Kidney capillary endothelial cell (primary cell): Measurements from ENCODE around the gene SYK.
"Not testable (repeated sequence)": the region's sequence is repeated elsewhere in the genome, so short reads cannot be mapped to it uniquely, and the experiment has no call there.

Source experiments
- DNase-seq: peaks from one replicate; pipeline ENCODE4 v3.0.0-alpha.2; 2018; ENCODE audit warnings: low spot score

SYK gene

DNA sequence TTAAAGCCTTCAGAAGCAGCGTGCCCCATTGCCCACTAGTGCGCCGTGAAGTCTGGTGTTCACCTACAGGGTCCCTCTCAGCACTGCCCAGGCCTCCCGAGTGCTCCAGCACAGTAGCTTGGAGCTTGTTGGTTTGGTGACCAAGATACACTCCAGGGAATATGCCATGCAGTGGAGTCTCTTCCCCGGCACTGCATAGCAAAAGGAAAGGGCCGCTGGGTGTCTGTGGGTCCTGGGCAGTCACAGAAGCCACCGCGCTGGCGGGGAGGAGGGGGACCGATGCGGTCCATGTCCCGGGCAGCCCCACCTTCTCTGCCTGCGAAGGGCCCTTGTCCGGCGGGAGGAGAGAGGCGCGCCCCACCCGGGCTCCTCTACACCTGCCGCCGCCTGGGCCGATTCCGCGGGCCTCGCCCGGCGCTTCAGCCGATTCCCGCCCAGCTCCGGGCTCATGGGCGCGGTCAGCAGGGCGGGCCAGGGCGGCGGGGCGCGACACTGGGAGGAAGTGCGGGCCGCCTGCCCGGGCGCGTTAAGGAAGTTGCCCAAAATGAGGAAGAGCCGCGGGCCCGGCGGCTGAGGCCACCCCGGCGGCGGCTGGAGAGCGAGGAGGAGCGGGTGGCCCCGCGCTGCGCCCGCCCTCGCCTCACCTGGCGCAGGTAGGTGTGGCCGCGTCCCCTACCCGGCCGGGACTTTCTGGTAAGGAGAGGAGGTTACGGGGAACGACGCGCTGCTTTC lies at the start of gene SYK:
TSS of gene SYK (plus strand) at position 579 of the 732 bp plus-strand sequence. CDS start 42,080 bp downstream, outside the sequence.
- DNase-seq, result peak; percentile 18

DNA sequence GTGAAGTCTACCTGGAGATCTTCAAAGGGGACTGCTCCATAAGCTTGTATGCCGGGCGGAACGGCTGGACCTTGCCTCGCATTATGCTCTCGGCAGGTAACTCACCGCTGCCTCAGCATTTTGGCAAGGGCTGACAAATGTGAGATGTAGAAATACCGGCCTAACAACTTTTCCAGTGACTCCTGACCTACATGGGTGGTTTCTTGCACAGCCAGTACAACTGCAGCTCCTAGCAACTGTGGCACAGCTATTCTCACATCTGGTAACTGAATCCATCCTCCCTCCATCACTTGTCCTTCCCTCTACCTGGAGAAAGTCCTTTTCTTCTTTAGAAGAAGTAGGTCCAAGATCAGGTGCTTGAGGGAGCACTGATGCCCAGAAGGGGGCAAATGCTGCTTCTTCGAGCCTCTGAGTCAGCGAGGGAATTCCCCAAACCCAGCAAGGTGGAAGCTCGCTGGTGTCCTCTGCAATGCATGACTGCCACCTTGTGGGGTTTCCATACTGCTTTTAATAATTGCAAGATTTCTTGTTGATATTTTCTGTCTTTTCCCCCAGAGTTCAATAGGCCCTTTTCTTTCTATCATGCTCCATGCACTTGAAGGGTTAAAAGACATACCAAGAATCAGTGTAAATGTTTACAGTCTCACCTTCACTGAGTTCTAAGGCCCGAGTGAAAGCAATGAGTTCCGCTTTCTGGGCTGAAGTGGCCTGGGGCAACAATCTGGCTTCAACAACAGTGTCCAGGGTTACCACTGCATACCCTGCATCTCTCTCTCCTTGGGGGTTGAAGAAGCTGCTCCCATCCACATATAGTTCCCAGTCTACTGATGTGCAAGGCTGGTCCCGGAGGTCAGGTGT lies 45.9 kb upstream of the SYK start:
- DNase-seq, result peak; percentile 33

DNA sequence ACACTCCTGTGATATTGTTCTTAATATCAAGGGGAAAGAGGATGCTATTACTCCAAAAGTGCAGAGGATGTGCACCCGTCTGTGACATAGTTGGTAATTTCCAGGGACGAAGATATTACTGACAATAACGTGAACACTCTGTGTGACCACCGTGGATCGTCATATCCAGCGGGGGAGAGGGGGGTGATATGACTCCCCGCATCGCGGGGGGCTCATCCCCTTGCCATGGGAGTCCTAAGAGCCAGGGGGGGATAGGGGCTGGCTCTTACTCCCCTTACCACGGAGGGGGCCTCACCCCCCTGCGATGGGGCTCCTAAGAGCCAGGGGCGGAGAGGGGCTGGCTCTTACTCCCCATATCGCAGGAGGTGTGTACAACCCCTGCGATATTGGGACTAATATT lies 41.0 kb upstream of the SYK start:
- DNase-seq, result not testable (repeated sequence)

DNA sequence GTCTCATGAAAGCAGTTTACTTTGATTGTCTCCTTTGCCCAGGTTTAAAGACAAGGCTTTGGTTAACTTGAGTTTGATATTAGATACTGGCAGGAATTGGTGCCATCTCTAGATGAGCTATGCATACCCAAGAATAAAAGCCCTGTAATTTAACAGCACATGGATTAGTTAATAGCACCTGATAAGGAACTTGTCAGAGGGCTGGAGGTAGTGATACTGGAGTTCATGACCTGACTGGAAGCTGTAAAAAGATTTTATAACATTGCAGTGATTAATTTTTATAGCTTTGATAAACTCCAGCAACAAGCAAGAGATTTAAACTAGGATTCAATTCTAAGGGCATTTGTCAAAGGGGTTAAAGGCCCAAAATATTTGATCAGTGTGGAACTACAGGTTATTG lies 34.9 kb upstream of the SYK start:
- DNase-seq, result no peak

DNA sequence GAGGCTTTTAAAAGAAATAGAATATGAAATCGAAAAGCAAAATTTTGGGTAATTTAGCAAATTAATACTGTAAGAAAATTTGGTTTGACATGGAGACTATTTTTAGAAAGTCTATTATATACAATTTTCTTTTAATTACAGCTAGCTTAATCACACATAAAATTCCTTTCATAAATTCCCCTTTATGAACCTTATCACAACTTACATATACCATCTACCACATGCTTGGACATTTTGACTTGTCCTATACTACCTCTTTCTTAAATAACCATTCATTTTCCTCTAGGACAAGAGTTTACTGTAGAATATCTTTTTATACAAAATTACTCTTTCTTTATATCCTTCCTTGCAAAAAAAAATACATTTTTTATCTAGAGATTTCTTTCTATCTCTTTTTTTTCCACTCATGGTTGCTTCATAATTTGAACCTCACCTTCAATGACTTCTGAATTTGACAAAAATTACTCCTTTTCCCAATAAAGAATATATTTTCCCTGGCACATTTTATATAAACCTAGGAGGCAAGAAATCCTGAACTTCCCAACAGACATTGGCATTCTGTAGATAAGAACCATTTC lies 34.0 kb upstream of the SYK start:
- no peak for DNase-seq

DNA sequence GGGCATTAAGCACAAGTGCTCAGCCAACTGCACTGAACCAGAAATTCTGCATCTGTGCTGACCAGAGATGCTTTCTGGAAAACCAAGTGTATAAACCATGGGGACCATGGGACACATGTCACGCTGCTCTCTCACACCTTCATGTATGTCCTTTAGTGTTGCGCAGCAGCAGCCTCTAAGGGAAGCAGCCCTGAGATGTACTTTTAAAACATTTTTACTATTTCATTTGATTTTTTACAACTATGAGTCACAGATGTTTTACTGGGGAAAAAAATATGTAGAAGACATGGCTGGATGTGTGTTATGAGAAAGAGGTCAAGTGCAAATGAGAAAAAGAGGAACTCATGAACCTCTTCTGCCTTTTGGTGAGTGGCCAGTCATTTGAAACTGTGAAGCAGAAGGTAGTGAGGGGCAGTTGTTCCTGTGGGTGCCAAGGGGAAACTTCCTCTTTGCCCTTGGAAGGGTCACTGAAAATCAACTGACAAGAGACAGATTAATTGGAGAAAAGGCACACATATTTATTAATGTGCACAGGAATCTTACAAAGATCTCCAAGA lies 31.4 kb upstream of the SYK start:
- no peak for DNase-seq

DNA sequence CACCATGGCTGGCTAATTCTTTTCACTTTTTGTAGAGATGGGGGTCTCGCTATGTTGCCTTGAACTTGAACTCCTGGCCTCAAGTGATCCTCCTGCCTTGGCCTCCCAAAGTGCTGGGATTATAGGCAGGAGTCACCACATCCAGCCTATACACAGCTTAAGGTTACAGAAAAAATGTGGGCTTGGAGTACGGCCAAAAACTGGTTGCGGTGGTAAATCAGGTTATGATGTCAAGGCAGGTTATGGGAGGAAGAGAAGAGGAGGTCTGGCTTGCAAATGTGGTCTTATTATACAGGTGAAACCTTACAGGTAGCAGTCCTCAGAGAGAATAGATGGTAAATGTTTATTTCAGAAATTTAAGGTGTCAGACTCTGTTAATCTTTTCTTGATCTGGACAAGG lies 30.7 kb upstream of the SYK start:
- DNase-seq, result no peak

DNA sequence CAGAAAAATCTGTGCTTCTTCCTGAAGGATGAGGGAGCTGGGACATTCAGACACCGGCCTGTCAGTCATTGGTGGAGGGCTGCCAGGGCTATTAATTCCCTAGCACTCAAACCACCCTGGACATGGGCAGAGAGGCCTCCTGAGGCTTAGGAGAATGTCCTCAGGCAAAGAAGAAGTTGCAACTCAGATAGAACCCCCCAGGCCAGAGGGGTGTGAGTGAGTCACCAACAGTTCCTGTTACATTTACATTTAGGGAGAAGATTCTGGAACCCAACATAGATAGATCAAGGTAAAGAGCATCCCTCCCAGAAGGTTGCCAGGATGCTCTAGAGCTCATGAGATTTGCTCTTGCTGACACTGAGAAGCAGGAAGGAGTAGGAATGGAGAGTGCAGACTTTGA lies 29.2 kb upstream of the SYK start:
- DNase-seq, result no peak

DNA sequence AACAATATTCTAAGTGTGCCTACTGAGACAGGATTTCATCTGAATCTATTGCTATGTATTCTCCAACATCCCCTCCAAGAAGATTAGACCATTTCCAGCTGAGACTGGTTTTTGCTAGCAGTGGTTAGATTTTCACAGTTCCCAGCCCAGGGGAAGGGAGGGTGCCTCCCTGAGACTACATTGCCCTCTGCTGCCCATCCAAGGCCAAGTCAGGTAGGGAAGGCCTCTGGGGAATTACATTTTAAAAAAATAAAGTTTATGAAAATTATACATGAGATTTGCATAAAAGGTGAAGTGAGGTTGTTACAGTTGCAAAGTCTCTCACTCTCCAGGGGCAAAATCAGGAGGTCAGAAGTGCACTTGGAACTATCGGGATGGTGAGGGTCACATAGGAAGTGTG lies 28.0 kb upstream of the SYK start:
- DNase-seq, result no peak

DNA sequence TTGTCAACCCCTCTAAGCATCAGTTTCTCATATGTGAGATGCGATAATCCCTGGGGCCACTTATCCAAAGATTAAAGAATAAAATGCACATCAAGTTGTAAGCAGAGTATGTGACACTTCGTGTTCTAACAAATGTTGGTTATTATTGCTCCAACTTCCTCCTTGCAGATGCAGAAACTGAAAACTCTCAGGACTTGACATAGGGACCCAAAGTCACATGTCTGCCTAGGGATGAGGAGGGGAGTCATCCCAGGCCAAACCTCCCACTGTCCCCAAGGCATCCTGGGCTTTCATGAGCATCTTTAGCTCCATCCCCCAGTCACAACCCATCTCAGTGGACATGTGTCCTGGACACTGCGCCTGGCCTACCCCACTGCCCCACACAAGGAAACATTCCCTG lies 27.5 kb upstream of the SYK start:
- DNase-seq, result no peak

DNA sequence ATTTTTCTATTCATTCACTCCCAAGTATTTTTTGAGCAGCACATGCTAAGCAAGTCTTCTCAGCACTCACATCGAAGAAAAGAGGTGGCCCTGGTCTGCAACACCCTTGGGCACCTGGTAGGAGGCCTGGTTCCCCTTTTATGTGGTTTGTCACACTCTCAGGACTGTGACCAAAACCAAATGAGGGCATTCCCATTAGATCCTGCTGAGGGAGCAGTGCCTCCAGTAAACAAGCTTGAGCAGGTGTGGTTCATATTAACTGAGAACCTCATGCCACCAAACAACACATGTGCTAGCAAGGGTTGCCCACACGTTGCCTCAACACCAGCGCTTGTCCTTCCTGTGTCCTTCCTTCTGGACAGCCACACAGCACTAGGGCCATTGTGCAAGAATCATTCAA lies 26.9 kb upstream of the SYK start:
- no peak for DNase-seq

DNA sequence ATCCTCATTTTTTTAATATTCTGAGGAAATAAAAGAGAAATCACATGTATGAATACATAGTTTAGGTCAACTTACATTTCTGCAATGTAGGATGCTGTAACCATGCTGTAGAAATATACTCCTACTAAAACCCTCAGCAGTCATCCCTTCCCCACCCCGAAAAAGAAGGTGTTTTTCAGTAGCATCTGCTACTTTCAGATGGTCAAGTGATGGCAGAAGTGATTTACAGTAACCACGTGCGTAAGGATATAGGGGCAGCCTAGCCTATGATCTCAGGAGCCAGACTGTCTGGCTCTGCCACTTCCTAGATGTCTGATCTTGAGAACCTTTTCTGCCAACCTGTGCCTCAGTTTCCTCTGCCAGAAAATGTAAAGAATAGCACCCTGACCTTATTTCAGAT lies 26.0 kb upstream of the SYK start:
- DNase-seq, result no peak

DNA sequence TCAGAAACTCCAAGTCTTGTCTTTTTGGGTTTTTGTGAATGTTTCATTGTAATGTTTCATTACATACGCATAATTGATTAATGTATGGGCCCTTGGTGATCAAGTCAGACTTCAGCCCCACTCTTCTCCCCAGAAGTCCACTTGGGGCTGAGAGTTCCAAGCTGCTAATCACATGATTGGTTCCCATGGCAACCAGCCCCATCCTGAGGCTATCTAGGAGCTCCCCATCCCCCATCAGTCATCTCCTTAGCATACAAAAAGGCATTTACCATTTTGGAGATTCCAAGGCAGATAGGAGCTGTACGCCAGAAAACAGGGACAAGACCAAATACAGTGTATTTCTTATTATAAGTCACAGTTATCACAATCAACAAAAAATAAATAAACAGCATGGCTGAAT lies 22.9 kb upstream of the SYK start:
- no peak for DNase-seq

DNA sequence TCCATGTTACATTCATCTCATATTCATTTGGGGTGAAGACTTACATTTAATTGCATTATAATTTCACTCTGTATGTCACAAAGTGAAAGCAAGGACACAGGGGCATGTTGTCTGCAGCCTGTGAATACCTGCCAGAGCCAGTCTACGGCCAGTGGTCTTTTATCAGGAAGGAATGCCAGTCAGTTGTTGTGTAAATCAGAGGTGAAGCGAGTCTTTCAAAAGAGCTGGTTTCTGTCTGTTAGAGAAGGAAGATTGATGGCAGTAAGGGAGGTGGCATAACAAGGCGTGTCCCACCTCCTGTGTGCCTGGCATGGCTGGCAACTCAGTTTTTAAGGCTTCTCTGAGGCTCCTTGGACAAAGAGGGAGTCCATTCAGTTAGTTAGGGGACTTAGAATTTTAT lies 18.1 kb upstream of the SYK start:
- DNase-seq, result no peak

DNA sequence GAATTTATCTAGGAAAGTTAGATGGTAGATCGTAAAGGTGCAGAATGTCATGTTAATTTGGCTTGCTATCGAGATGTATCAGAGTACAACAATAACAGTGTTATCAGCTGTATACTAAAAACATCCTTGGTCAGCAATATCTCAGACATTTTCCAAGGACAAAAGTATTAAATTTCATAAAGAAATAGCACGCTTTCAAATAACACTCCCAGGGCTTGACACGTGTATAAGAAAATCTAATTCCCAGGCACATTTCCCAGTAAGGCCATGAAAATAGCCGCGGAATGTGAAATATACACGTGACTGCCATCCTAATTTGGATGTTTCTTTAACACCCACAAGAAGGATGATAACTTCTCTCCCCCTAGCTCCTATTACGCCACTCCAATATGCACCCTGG lies 17.7 kb upstream of the SYK start:
- no peak for DNase-seq

DNA sequence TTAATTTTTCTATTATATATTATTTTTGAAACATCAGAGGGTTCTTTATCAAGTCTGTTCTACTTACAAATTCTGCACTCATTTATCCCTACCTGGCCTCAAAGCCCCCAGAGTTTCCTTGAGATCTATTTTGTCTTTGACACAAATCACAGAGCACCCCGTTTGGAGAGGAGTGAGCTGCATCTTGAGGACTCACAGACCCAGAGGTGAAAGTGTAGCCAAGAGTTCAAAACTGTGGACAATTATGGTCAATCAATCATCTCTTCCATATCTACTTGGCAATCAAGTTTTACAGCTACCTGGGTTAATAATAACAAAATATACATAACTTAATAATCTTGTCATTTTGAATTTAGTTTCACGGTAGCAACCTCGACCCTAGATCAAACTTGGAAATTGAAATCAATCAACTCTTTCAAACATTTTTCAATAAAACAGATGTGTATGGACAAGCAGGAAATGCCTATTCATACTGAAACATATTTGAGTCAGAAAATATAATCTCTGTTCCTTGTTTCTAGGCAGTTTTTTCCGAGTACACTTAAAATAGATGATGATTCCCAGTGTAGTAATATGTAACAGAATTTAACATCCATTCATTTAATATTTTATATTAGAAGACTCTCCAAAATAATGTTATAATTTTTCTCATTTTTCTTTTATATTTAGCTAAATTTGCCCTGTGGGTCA lies 13.7 kb upstream of the SYK start:
- DNase-seq, result no peak

DNA sequence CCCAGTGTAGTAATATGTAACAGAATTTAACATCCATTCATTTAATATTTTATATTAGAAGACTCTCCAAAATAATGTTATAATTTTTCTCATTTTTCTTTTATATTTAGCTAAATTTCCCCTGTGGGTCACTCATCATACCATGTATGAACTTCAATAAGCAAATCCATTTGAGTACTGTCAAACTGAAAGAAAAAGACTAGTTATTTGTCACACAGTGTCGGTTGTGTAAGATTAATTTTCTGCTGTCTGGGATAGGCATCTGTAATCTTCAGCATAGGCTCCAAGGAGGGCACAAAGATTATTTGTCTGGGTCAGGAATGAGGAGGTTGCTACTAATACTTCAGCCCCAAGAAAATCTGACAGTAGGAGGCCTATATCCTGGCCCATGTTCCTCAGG lies 13.1 kb upstream of the SYK start:
- DNase-seq, result not testable (repeated sequence)

DNA sequence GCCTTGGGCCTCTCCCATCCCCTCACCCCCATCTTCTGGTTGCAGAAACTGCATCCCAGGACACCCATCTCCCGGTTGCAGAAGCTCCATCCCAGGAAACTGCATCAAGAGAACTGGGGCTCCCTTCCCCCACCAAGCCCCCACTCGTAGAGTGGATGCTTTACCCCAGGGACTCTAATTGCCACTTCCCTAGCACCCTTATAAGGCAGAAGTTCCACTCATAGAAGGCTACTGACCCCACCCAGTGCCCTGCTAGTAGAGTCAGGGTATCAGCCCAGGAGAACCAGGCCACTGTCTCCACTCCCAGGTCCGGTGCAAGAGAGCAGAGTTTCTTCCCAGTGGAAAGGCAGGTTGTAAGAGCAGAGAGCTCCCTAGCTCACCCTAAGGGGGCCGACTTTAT lies 12.2 kb upstream of the SYK start:
- no peak for DNase-seq

DNA sequence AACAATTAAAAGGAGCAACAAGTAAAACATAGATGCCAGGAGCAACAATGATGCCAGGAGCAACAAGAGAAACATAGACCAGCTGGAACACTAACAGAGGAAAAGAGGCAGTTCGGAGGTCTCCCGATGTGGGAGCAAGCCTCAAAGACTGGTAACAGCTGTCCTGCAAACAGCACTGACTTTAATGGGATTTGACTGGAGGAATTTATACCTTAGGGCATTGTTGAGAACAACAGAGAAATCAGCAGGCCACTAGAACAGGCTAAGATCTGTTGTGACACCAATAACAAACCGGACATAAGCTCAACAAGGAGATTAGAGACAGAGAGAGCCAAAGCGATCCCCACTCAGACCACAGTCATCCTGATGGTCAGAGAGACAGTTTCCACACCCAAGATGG lies 11.8 kb upstream of the SYK start:
- DNase-seq, result no peak

DNA sequence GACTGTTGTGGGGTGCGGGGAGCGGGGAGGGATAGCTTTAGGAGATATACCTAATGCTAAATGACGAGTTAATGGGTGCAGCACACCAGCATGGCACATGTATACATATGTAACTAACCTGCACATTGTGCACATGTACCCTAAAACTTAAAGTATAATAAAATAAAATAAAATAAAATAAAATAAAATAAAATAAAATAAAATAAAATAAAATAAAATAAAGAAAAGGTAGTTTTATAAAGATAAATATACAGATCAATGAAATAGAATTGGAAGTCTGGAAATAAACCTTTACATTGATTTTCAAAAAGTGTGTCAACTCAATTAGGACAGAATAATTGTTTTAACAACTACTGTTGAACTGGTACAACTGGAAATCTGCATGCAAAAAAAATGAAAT lies 8.6 kb upstream of the SYK start:
- not testable (repeated sequence) for DNase-seq

DNA sequence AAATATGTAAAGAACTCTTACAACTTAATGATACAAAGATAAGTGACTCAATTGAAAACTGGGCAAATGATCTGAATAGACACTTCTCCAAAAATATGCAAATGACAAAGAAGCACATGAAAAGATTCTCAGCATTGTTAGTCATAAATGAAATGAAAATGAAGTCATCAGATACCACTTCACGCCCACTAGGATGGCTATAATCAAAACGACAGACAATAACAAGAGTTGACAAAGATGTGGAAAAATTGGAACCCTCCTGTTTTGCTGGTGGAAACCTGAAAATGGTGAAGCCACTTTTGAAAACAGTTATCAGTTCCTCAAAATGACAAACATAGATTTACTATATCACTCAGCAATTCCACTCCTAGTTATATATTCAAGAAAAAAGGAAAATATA lies 7.9 kb upstream of the SYK start:
- no peak for DNase-seq

DNA sequence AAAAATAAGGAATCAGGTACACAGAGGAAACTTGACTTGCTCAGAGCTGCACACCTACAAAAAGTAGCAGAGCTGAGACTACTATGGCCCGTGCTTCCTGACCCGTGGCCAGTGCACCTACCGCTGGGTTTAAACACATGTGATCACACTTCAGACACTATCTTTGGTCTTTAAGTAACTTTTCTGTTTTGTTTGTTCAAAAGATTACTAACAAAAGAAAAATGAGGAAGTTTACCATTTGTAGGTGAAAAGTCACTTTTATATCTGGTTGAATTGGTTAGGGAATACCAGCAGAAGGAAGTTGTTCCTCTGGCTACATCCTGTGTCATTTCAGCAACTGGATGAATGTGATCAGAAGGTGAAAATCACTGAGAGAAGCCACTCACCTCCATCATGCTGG lies 6.5 kb upstream of the SYK start:
- DNase-seq, result no peak
